GM23338 (cell line): ENCODE measurements around the gene NAMPT.

Experiments
- CREB1 ChIP-seq: fragments of 250-450 bp; sonication (Bioruptor Pico); IDR thresholded peaks from 2 replicates; pipeline ENCODE4 v1.5.0; 2020; ENCODE audit warnings: low read depth, mild to moderate bottlenecking, moderate library complexity
- CTCF ChIP-seq, 2 experiments: fragments of 200-600 bp in 1 of 2; sonication (generic) in 1 of 2; conservative IDR thresholded peaks; 2 replicates each; pipeline versions ENCODE4 v1.5.1 to v1.6.1; 2016 to 2017; ENCODE audit warnings: antibody characterized with exemption in 2 of 2, low read depth in 2 of 2, mild to moderate bottlenecking in 2 of 2, moderate library complexity in 1 of 2
- ETS1 ChIP-seq: IDR thresholded peaks from 2 replicates; pipeline ENCODE4 v1.6.1; 2016; ENCODE audit warnings: antibody characterized with exemption
- EZH2 ChIP-seq: fragments of 200-600 bp; sonication (generic); IDR thresholded peaks from one replicate; pipeline ENCODE4 v1.8.0; 2017; ENCODE audit warnings: antibody characterized with exemption, mild to moderate bottlenecking, low read depth; ENCODE audit not compliant: unreplicated experiment
- EZH2phosphoT487 ChIP-seq: fragments of 200-600 bp; sonication (generic); IDR thresholded peaks from one replicate; pipeline ENCODE4 v1.8.1; 2018; ENCODE audit warnings: antibody characterized with exemption; ENCODE audit not compliant: unreplicated experiment
- JUNB ChIP-seq: IDR thresholded peaks from one replicate; pipeline ENCODE4 v1.6.1; 2016; ENCODE audit warnings: antibody characterized with exemption; ENCODE audit not compliant: unreplicated experiment
- NANOG ChIP-seq: IDR thresholded peaks from 2 replicates; pipeline ENCODE4 v1.6.1; 2016; ENCODE audit warnings: antibody characterized with exemption, borderline replicate concordance
- POLR2AphosphoS5 ChIP-seq: IDR thresholded peaks from 2 replicates; pipeline ENCODE4 v1.6.1; 2016; ENCODE audit warnings: antibody characterized with exemption, low read depth
- REST ChIP-seq: IDR thresholded peaks from one replicate; pipeline ENCODE4 v1.6.1; 2018; ENCODE audit warnings: antibody characterized with exemption; ENCODE audit not compliant: unreplicated experiment
- ZNF331 ChIP-seq: fragments of 250-450 bp; sonication (Bioruptor Pico); IDR thresholded peaks from 2 replicates; pipeline ENCODE4 v1.5.0; 2020; ENCODE audit warnings: low read depth, mild to moderate bottlenecking, moderate library complexity

GRCh38 chr7:106249488-106249887 lies 35.3 kb downstream of the NAMPT start:
- no peak for TF ChIP-seq CTCF (conservative IDR thresholded peaks at IDR 0.05; ENCODE audit: low read depth in 2 of 2)
- no peak for TF ChIP-seq ZNF331 (CRISPR knock-in tag)
- no peak for TF ChIP-seq ETS1
- no peak for TF ChIP-seq EZH2
- TF ChIP-seq REST = no peak
- TF ChIP-seq EZH2phosphoT487 = no peak
- no peak for TF ChIP-seq POLR2AphosphoS5
- no peak for TF ChIP-seq CREB1 (CRISPR knock-in tag)
- TF ChIP-seq NANOG = no peak
- no peak for TF ChIP-seq JUNB
